T-cell (primary cell): ENCODE measurements around the gene AQP3. TPM values are rescaled to one million over a fixed set of nuclear protein-coding genes. Genes with fewer than 3 reads are reported as not detected.

ENCODE experiments used
- ATAC-seq, 4 experiments: fragments of 200-7000 bp in 3 of 4; fragments of 150-1000 bp in 1 of 4; cut with Tn5 transposase; replicated peaks in 1 of 4; 1 replicate in 3 of 4; 2 replicates in 1 of 4; pipeline ENCODE4 v1.10.0; 2021; ENCODE audit warnings: moderate library complexity in 3 of 4, mild to moderate bottlenecking in 2 of 4, moderate number of reproducible peaks in 1 of 4
- CTCF ChIA-PET, 2 donors: fragments of 300-600 bp; sonication (Branson Sonifier 250); formaldehyde crosslinking; loops; one replicate each; lab custom pipeline; 2022; ENCODE audit warnings: antibody characterized with exemption in 2 of 2; lab: Charles Lee
- POLR2A ChIA-PET, 2 donors: fragments of 300-600 bp; sonication (Branson Sonifier 250); formaldehyde crosslinking; loops; one replicate each; lab custom pipeline; 2022; ENCODE audit warnings: antibody characterized with exemption in 2 of 2; lab: Charles Lee
- DNase-seq, 35 experiments: peaks; one replicate each; pipeline versions ENCODE4 v3.0.0 to v3.0.0-alpha.2; 2013 to 2023
- H3K27ac ChIP-seq: one replicate; pipeline ENCODE4 v1.5.1; 2013; ENCODE audit warnings: low read length
- H3K27me3 ChIP-seq, 2 experiments: replicated peaks in 1 of 2; 1 replicate in 1 of 2; 2 replicates in 1 of 2; pipeline versions ENCODE4 v1.6.1 to v1.7.0; 2013; ENCODE audit warnings: low read length in 1 of 2, mixed read lengths in 1 of 2; ENCODE audit not compliant: control insufficient read depth in 2 of 2, insufficient read depth in 2 of 2; ENCODE audit errors: extremely low read depth in 1 of 2
- H3K36me3 ChIP-seq, 2 donors: 1 replicate in 1 of 2; 2 replicates in 1 of 2; pipeline versions ENCODE4 v1.6.1 to v1.7.0; 2013; ENCODE audit warnings: low read length in 1 of 2; ENCODE audit not compliant: control insufficient read depth in 2 of 2, insufficient read depth in 1 of 2; ENCODE audit errors: extremely low read depth in 1 of 2
- H3K4me1 ChIP-seq, 2 experiments: 1 replicate in 1 of 2; 2 replicates in 1 of 2; pipeline versions ENCODE4 v1.6.1 to v1.7.0; 2013; ENCODE audit warnings: low read length in 2 of 2, mixed read lengths in 1 of 2; ENCODE audit not compliant: insufficient read depth in 2 of 2, control insufficient read depth in 1 of 2; ENCODE audit errors: extremely low read depth in 1 of 2
- H3K4me3 ChIP-seq, 2 donors: 1 replicate in 1 of 2; 2 replicates in 1 of 2; pipeline versions ENCODE4 v1.5.1 to v1.7.0; 2013; ENCODE audit warnings: mild to moderate bottlenecking in 2 of 2, low read length in 1 of 2, moderate library complexity in 1 of 2; ENCODE audit not compliant: control insufficient read depth in 1 of 2; ENCODE audit errors: extremely low read depth in 1 of 2
- H3K9me3 ChIP-seq: 2 replicates; pipeline ENCODE4 v1.7.0; 2013
- H3K27ac Mint-ChIP-seq, 2 donors: one replicate each; pipeline ENCODE4 v1.8.0; 2020 to 2021; ENCODE audit warnings: mild to moderate bottlenecking in 2 of 2, mixed read lengths in 2 of 2
- H3K27me3 Mint-ChIP-seq, 2 donors: one replicate each; pipeline ENCODE4 v1.8.0; 2021 to 2022; ENCODE audit warnings: mixed read lengths in 2 of 2
- H3K36me3 Mint-ChIP-seq: one replicate; pipeline ENCODE4 v1.8.0; 2021; ENCODE audit warnings: mixed read lengths
- H3K4me1 Mint-ChIP-seq, 3 donors: one replicate each; pipeline ENCODE4 v1.8.0; 2020 to 2022; ENCODE audit warnings: mixed read lengths in 3 of 3, mild to moderate bottlenecking in 1 of 3
- H3K4me3 Mint-ChIP-seq, 3 donors: one replicate each; pipeline ENCODE4 v1.8.0; 2020 to 2022; ENCODE audit warnings: mild to moderate bottlenecking in 3 of 3, mixed read lengths in 3 of 3, moderate library complexity in 3 of 3
- H3K9me3 Mint-ChIP-seq, 3 donors: one replicate each; pipeline ENCODE4 v1.8.0; 2020 to 2022; ENCODE audit warnings: mixed read lengths in 3 of 3
- WGBS: methylation state at CpG from one replicate; pipeline ENCODE4 v1.1.5; 2013; ENCODE audit warnings: missing lambda C conversion rate; ENCODE audit not compliant: insufficient coverage; 5-methylcytosine and 5-hydroxymethylcytosine counted together
- total RNA-seq, 35 experiments: library from RNA in 6 of 35; stranded (reverse) in 6 of 35; fragments of 120-200 nt in 1 of 35; gene quantifications; one replicate each; pipeline versions ENCODE4 v1.2.1 to v1.2.4 and lab custom pipeline; 2013 to 2026

AQP3 gene
- total RNA-seq, 5 donors from 2014 or later (not counting 1 experiment from before 2014, with no cell fraction given) = 85.7 to 130 (median 111) TPM

DNA sequence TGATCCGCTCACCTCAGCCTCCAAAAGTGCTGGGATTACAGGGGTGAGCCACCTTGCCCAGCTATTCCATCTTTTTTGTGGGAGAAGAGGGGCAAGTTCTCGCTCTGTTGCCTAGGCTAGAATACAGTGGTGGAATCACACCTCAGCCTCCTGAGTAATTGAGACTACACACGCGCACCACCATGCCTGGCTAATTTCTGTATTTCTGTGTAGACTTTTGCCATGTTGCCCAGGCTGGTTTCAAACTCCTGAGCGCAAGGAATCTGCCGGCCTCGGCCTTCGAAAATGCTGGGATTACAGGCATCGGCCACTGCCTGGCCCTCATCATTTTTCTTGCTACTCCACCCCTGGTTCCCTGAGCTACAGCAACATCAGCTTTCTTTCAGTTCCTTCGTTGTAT is 29.1 kb upstream of the AQP3 start:
- ATAC-seq = no peak
- no peak overlapping the region for H3K4me3 Mint-ChIP-seq
- peaks cover 22 to 25% (median 24%) of the 10 kb centered on the region in 3 donors for H3K4me1 Mint-ChIP-seq
- H3K4me1 ChIP-seq = peaks cover 7 to 22% of the 10 kb centered on the region in 2 experiments
- ChIA-PET POLR2A (no interaction called here), CTCF (interaction anchor here (1.4 to 5.1 kb wide), 2 partner anchors 10 to 102 kb away, joined by 5 to 33 read pairs; no protein-coding TSS in a partner anchor)
- 92% methylated on average over 9 of the region's 10 CpGs for WGBS
- no peak overlapping the region for H3K27ac Mint-ChIP-seq
- DNase-seq = no peak
- no peaks in the 10 kb centered on the region for H3K9me3 ChIP-seq
- H3K27me3 Mint-ChIP-seq = no peaks in the 10 kb centered on the region
- H3K36me3 ChIP-seq = peaks cover 0 to 8% of the 10 kb centered on the region in 2 donors
- no peaks in the 10 kb centered on the region for H3K27me3 ChIP-seq
- H3K4me3 ChIP-seq = no peak overlapping the region
- H3K36me3 Mint-ChIP-seq = peaks cover 5% of the 10 kb centered on the region
- H3K27ac ChIP-seq = no peak overlapping the region
- no peaks in the 10 kb centered on the region for H3K9me3 Mint-ChIP-seq

GRCh38 chr9:33475357-33475756 is 28.0 kb upstream of the AQP3 start:
- ATAC-seq (no peak), DNase-seq (no peak)
- ChIA-PET POLR2A (no interaction called here), CTCF (interaction anchor here (0.7 to 5.1 kb wide), 5 partner anchors 9 to 272 kb away, joined by 3 to 33 read pairs (median 5); no protein-coding TSS in a partner anchor)
- Mint-ChIP-seq H3K36me3 (peaks cover 9% of the 10 kb centered on the region), H3K27ac (no peak overlapping the region), H3K9me3 (no peaks in the 10 kb centered on the region), H3K27me3 (no peaks in the 10 kb centered on the region), H3K4me1 (peaks cover 26 to 31% (median 29%) of the 10 kb centered on the region in 3 donors), H3K4me3 (peak overlapping the region in 1 of 3 donors; percentile 6)
- WGBS = no CpG with 5 or more reads among the region's 1 CpG
- peaks cover 2 to 17% of the 10 kb centered on the region in 2 donors for H3K36me3 ChIP-seq
- no peak overlapping the region for H3K27ac ChIP-seq
- H3K4me3 ChIP-seq = no peak overlapping the region
- peaks cover 7 to 22% of the 10 kb centered on the region in 2 experiments for H3K4me1 ChIP-seq
- H3K27me3 ChIP-seq = no peaks in the 10 kb centered on the region
- H3K9me3 ChIP-seq = no peaks in the 10 kb centered on the region

GRCh38 chr9:33473643-33474352 is 26.4 kb upstream of the AQP3 start, which contains the start of gene NOL6:
TSS of gene NOL6 (minus strand) at chr9:33473924. CDS start at chr9:33473842, 82 bp downstream.
- Histone ChIP-seq H3K4me1 (peaks cover 7 to 22% of the 10 kb centered on the region in 2 experiments), H3K27me3 (no peaks in the 10 kb centered on the region), H3K36me3 (peaks cover 12 to 31% of the 10 kb centered on the region in 2 donors), H3K4me3 (peak within 1 kb of the TSS; percentile 61 to 73), H3K9me3 (no peaks in the 10 kb centered on the region), H3K27ac (peak within 1 kb of the TSS; percentile 51)
- H3K4me1 Mint-ChIP-seq = peaks cover 26 to 33% (median 31%) of the 10 kb centered on the region in 3 donors
- WGBS = 2% methylated on average over 23 of the region's 32 CpGs
- ChIA-PET POLR2A (interaction anchor here (0.6 to 1.8 kb wide), 20 partner anchors 8 to 431 kb away, joined by 3 to 12 read pairs (median 4); partner anchors contain the start of genes NFX1 (in 2 of the 2) and AQP3 (in 1 of the 2)), CTCF (interaction anchor here (0.6 to 5.1 kb wide), 21 partner anchors 10 to 984 kb away, joined by 3 to 33 read pairs (median 4); partner anchors contain the start of genes AQP3 (in 2 of the 2), DNAI1 (in 1 of the 2), FAM219A (in 1 of the 2) and NFX1 (in 1 of the 2))
- H3K36me3 Mint-ChIP-seq = peaks cover 23% of the 10 kb centered on the region
- H3K27me3 Mint-ChIP-seq = no peaks in the 10 kb centered on the region
- H3K9me3 Mint-ChIP-seq = no peaks in the 10 kb centered on the region
- ATAC-seq (peak; percentile 99 to 100 (median 99)), DNase-seq (peak; percentile 93 to 99 (median 98))
- H3K4me3 Mint-ChIP-seq = peak within 1 kb of the TSS; percentile 89 to 99 (median 99)
- H3K27ac Mint-ChIP-seq = peak within 1 kb of the TSS; percentile 96 to 99

GRCh38 chr9:33472881-33473615 is 25.7 kb upstream of the AQP3 start:
- no peaks in the 10 kb centered on the region for H3K9me3 ChIP-seq
- H3K4me1 Mint-ChIP-seq = peaks cover 26 to 34% (median 31%) of the 10 kb centered on the region in 3 donors
- peaks cover 7 to 22% of the 10 kb centered on the region in 2 experiments for H3K4me1 ChIP-seq
- peak overlapping the region; percentile 89 to 99 (median 99) for H3K4me3 Mint-ChIP-seq
- H3K27me3 ChIP-seq = no peaks in the 10 kb centered on the region
- DNase-seq (no peak), ATAC-seq (no peak)
- whole genome bisulfite sequencing = 12% methylated on average over 17 of the region's 18 CpGs
- POLR2A ChIA-PET = interaction anchor here (0.5 to 1.8 kb wide), 13 partner anchors 9 to 183 kb away, joined by 3 to 12 read pairs (median 4); partner anchors contain the start of genes NFX1 (in 2 of the 2) and AQP3 (in 1 of the 2)
- H3K27ac Mint-ChIP-seq = peak overlapping the region; percentile 96 to 99
- peaks cover 17 to 39% of the 10 kb centered on the region in 2 donors for H3K36me3 ChIP-seq
- peaks cover 29% of the 10 kb centered on the region for H3K36me3 Mint-ChIP-seq
- H3K4me3 ChIP-seq = peak overlapping the region; percentile 61 to 73
- CTCF ChIA-PET = interaction anchor here (0.7 to 5.1 kb wide), 18 partner anchors 9 to 985 kb away, joined by 3 to 33 read pairs (median 5); partner anchors contain the start of genes AQP3 (in 2 of the 2), DNAI1 (in 1 of the 2), FAM219A (in 1 of the 2) and NFX1 (in 1 of the 2)
- H3K9me3 Mint-ChIP-seq = no peaks in the 10 kb centered on the region
- H3K27ac ChIP-seq = peak overlapping the region; percentile 51
- no peaks in the 10 kb centered on the region for H3K27me3 Mint-ChIP-seq

DNA sequence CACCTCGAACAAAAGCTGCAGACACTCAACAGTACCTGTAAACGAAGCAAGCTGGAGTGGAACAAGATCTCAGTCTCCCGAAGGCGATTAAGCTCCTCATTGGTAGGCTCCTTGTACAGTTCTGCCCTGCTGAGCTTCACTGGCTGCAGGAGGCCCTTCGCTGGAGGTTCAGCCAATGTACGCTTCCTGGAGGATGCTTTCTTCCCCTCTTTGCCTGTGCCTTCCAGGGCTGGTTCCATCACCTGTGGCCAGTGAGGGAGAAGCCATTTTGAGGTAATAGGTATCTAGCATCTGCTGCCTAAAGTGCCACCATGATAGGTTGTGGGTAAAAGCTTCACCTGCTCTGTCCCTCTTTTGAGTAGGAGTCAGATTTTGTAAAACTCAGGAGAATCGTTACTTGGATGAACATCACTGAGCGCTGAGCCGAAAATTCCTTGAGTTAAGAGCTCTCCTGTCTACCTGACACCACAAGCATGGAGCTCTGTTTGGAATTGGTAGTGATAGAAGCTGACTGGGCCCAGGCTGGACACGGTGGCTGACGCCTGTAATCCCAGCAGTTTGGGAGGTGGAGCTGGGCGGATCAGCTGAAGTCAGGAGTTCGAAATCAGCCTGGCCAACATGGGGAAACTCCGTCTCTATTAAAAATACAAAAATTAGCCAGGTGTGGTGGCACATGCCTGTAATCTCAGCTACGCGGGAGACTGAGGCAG is 24.9 kb upstream of the AQP3 start:
- Mint-ChIP-seq H3K27ac (peak overlapping the region in 1 of 2 donors; percentile 22), H3K4me1 (peaks cover 26 to 35% (median 31%) of the 10 kb centered on the region in 3 donors), H3K4me3 (peak overlapping the region; percentile 89 to 99 (median 99)), H3K36me3 (peaks cover 36% of the 10 kb centered on the region), H3K27me3 (no peaks in the 10 kb centered on the region), H3K9me3 (no peaks in the 10 kb centered on the region)
- peaks cover 7 to 22% of the 10 kb centered on the region in 2 experiments for H3K4me1 ChIP-seq
- DNase-seq = no peak
- H3K27ac ChIP-seq = no peak overlapping the region
- ATAC-seq = no peak
- WGBS = 84% methylated on average over 9 of the region's 16 CpGs
- no peaks in the 10 kb centered on the region for H3K9me3 ChIP-seq
- CTCF ChIA-PET = interaction anchor here (0.6 to 5.1 kb wide), 10 partner anchors 8 to 98 kb away, joined by 3 to 33 read pairs (median 5); no protein-coding TSS in a partner anchor
- no peak overlapping the region for H3K4me3 ChIP-seq
- no peaks in the 10 kb centered on the region for H3K27me3 ChIP-seq
- POLR2A ChIA-PET = interaction anchor here in 1 of 2 donors (0.5 to 1.8 kb wide), 4 partner anchors 11 to 395 kb away, joined by 3 to 7 read pairs (median 4); no protein-coding TSS in a partner anchor
- H3K36me3 ChIP-seq = peaks cover 21 to 45% of the 10 kb centered on the region in 2 donors
